Chondrocyte (in vitro differentiated cells): ENCODE data around the gene PER3. TPM values are rescaled to one million over a fixed set of nuclear protein-coding genes. Genes with fewer than 3 reads are reported as not detected.

Experiments used
- DNase-seq: peaks from one replicate; pipeline ENCODE4 v3.0.0; 2021; ENCODE audit warnings: mixed read lengths, low spot score
- H3K27ac Mint-ChIP-seq: one replicate; pipeline ENCODE4 v1.8.0; 2021; ENCODE audit warnings: mild to moderate bottlenecking, moderate library complexity, mixed read lengths; ENCODE audit not compliant: unreplicated experiment
- H3K27me3 Mint-ChIP-seq: 2 replicates; pipeline ENCODE4 v1.8.0; 2021; ENCODE audit warnings: low read depth, mixed read lengths
- H3K36me3 Mint-ChIP-seq: 2 replicates; pipeline ENCODE4 v1.8.0; 2021; ENCODE audit warnings: low read depth, mixed read lengths
- H3K4me1 Mint-ChIP-seq: 2 replicates; pipeline ENCODE4 v1.8.0; 2021; ENCODE audit warnings: low read depth, mild to moderate bottlenecking, mixed read lengths
- H3K4me3 Mint-ChIP-seq: one replicate; pipeline ENCODE4 v1.8.0; 2021; ENCODE audit warnings: mild to moderate bottlenecking, moderate library complexity, mixed read lengths; ENCODE audit not compliant: unreplicated experiment
- H3K9me3 Mint-ChIP-seq: 2 replicates; pipeline ENCODE4 v1.8.0; 2021; ENCODE audit warnings: low read depth, mixed read lengths
- CTCF ChIP-seq: fragments of 200-600 bp; sonication (generic); IDR thresholded peaks from 2 replicates; pipeline ENCODE4 v1.5.0; 2021; ENCODE audit warnings: antibody characterized with exemption, mild to moderate bottlenecking, moderate library complexity
- total RNA-seq: library from RNA; stranded (reverse); gene quantifications from 3 replicates; pipeline ENCODE4 v1.2.1, GENCODE V29; 2021

The PER3 gene
- total RNA-seq, 1 donor from 2014 or later = 4.2 TPM

GRCh38 chr1:7842517-7842916 lies 58.4 kb downstream of the PER3 start:
- Mint-ChIP-seq H3K9me3 (peaks cover 21% of the 10 kb centered on the region), H3K36me3 (peaks cover 22% of the 10 kb centered on the region), H3K4me3 (no peak overlapping the region), H3K27ac (no peak overlapping the region), H3K27me3 (no peaks in the 10 kb centered on the region), H3K4me1 (peaks cover under 1% of the 10 kb centered on the region)
- DNase-seq = no peak
- no peak for TF ChIP-seq CTCF

GRCh38 chr1:7845761-7846160 lies 61.7 kb downstream of the PER3 start:
- DNase-seq = no peak
- TF ChIP-seq CTCF = no peak
- peaks cover 4% of the 10 kb centered on the region for H3K4me1 Mint-ChIP-seq
- peaks cover 3% of the 10 kb centered on the region for H3K9me3 Mint-ChIP-seq
- peaks cover 3% of the 10 kb centered on the region for H3K36me3 Mint-ChIP-seq
- peaks cover 2% of the 10 kb centered on the region for H3K27me3 Mint-ChIP-seq
- no peak overlapping the region for H3K4me3 Mint-ChIP-seq
- no peak overlapping the region for H3K27ac Mint-ChIP-seq

GRCh38 chr1:7846656-7847055 lies 62.6 kb downstream of the PER3 start:
- no peak for DNase-seq
- Mint-ChIP-seq H3K4me1 (peaks cover 4% of the 10 kb centered on the region), H3K9me3 (no peaks in the 10 kb centered on the region), H3K4me3 (no peak overlapping the region), H3K36me3 (peaks cover under 1% of the 10 kb centered on the region), H3K27ac (no peak overlapping the region), H3K27me3 (peaks cover 9% of the 10 kb centered on the region)
- no peak for TF ChIP-seq CTCF

- Mint-ChIP-seq H3K36me3 (no peaks in the 10 kb centered on the region), H3K9me3 (no peaks in the 10 kb centered on the region), H3K4me1 (peaks cover 4% of the 10 kb centered on the region), H3K4me3 (no peak overlapping the region), H3K27me3 (peaks cover 9% of the 10 kb centered on the region), H3K27ac (no peak overlapping the region)
- DNase-seq = no peak
- no peak for TF ChIP-seq CTCF
These were observed 63.5 kb downstream of the PER3 start for GRCh38 chr1:7847599-7847998.

- no peak for TF ChIP-seq CTCF
- H3K27me3 Mint-ChIP-seq = peaks cover 11% of the 10 kb centered on the region
- H3K27ac Mint-ChIP-seq = no peak overlapping the region
- no peaks in the 10 kb centered on the region for H3K36me3 Mint-ChIP-seq
- H3K9me3 Mint-ChIP-seq = no peaks in the 10 kb centered on the region
- H3K4me3 Mint-ChIP-seq = no peak overlapping the region
- peaks cover 4% of the 10 kb centered on the region for H3K4me1 Mint-ChIP-seq
- DNase-seq = no peak
These were observed 66.7 kb downstream of the PER3 start for GRCh38 chr1:7850786-7851185.
